Spleen (tissue), 7 donors: Measurements from ENCODE around the gene TMBIM1.

Experiments
- POLR2A ChIP-seq, 3 donors: fragments of 450-650 bp; IDR thresholded peaks; one replicate each; pipeline ENCODE4 v1.5.1; 2017; ENCODE audit warnings: antibody characterized with exemption in 3 of 3, mild to moderate bottlenecking in 1 of 3
- POLR2AphosphoS5 ChIP-seq, 3 donors: sonication (generic); formaldehyde crosslinking; IDR thresholded peaks; one replicate each; pipeline ENCODE4 v1.5.1; 2017; ENCODE audit warnings: antibody characterized with exemption in 3 of 3
- TF ChIP-seq, protein P1 (sequence below), 11 experiments: fragments of 200-600 bp in 7 of 11; fragments of 450-650 bp in 4 of 11; sonication (generic) in 4 of 11; IDR thresholded peaks in 8 of 11; conservative IDR thresholded peaks in 3 of 11; 1 replicate in 7 of 11; 2 replicates in 4 of 11; pipeline versions ENCODE4 v1.4.0 to v1.8.0; 2016 to 2021; ENCODE audit warnings: antibody characterized with exemption in 11 of 11, inconsistent platforms in 4 of 11, mild to moderate bottlenecking in 1 of 11
- donor health status: DM: no; HTN: no; CAD: no; lungs with moderate emphysema.
- donor health status: DM: no; HTN: no; CAD: no.
- donor health status: DM: no; HTN: no; CAD: no.

DNA sequence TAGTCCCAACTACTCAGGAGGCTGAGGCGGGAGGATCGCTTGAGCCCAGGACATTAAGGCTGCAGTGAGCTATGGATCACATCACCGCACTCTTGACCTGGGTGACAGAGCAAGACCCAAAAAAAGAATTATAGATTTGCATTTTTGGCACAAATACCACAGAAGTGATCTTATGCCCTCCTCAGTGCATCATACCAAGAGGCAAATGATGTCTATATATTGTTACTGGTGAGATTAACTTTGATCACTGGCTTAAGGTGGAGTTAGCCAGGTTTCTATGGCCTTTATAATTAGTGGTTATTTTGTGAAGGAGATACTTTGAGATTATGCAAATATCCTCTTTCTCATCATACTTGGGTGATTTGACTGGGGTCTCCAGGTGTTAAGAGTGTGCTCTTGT, 42.2 kb upstream of the TMBIM1 start:
- TF ChIP-seq POLR2A (IDR thresholded peaks at IDR 0.05) (no peak), POLR2AphosphoS5 (IDR thresholded peaks at IDR 0.05) (no peak)
- TF ChIP-seq, protein P1, sequence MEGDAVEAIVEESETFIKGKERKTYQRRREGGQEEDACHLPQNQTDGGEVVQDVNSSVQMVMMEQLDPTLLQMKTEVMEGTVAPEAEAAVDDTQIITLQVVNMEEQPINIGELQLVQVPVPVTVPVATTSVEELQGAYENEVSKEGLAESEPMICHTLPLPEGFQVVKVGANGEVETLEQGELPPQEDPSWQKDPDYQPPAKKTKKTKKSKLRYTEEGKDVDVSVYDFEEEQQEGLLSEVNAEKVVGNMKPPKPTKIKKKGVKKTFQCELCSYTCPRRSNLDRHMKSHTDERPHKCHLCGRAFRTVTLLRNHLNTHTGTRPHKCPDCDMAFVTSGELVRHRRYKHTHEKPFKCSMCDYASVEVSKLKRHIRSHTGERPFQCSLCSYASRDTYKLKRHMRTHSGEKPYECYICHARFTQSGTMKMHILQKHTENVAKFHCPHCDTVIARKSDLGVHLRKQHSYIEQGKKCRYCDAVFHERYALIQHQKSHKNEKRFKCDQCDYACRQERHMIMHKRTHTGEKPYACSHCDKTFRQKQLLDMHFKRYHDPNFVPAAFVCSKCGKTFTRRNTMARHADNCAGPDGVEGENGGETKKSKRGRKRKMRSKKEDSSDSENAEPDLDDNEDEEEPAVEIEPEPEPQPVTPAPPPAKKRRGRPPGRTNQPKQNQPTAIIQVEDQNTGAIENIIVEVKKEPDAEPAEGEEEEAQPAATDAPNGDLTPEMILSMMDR (IDR thresholded peaks at IDR 0.05 in 8 of 11, conservative IDR thresholded peaks at IDR 0.05 in 3 of 11), result no peak
